ENCODE results near the gene CFAP74.

CFAP74 gene

GRCh38 chr1:2049718-2050431 lies 46.3 kb upstream of the CFAP74 start, which contains the start of gene PRKCZ (continued):
- TF ChIP-seq PRDM2 (tag by site-specific recombination; IDR thresholded peaks at IDR 0.05; ENCODE audit: borderline replicate concordance) (no peak), ZFP3 (tag by site-specific recombination; IDR thresholded peaks at IDR 0.05; ENCODE audit: low read depth) (no peak), BCL11A (tag by site-specific recombination; IDR thresholded peaks at IDR 0.05; ENCODE audit: low read depth) (0 out of 2 replicates have a peak, but pooled peaks have one; percentile 61), ZNF580 (tag by site-specific recombination; IDR thresholded peaks at IDR 0.05) (no peak), ZNF398 (tag by site-specific recombination; IDR thresholded peaks at IDR 0.05) (peak; percentile 60; the same call in 1 of the 2 replicates), ZNF777 (tag by site-specific recombination; IDR thresholded peaks at IDR 0.05; ENCODE audit: borderline replicate concordance) (peak; percentile 84), TRIM28 (IDR thresholded peaks at IDR 0.05; ENCODE audit: borderline replicate concordance, low read length) (no peak), GFI1B (tag by site-specific recombination; IDR thresholded peaks at IDR 0.05) (no peak), ZNF544 (tag by site-specific recombination; IDR thresholded peaks at IDR 0.05) (no peak), ZNF792 (tag by site-specific recombination; IDR thresholded peaks at IDR 0.05) (no peak), ZNF549 (tag by site-specific recombination; IDR thresholded peaks at IDR 0.05) (no peak), TSHZ1 (tag by site-specific recombination; IDR thresholded peaks at IDR 0.05; ENCODE audit: borderline replicate concordance) (no peak), ZNF335 (tag by site-specific recombination; conservative IDR thresholded peaks at IDR 0.05) (peak; percentile 84), ZNF645 (tag by site-specific recombination; IDR thresholded peaks at IDR 0.05) (no peak), ZNF24 (tag by site-specific recombination; IDR thresholded peaks at IDR 0.05) (peak; percentile 65; the same call in 1 of the 2 replicates), ZNF157 (tag by site-specific recombination; IDR thresholded peaks at IDR 0.05) (no peak), ZNF707 (tag by site-specific recombination; IDR thresholded peaks at IDR 0.05) (no peak), ZNF488 (tag by site-specific recombination; IDR thresholded peaks at IDR 0.05) (no peak), ZNF146 (tag by site-specific recombination; IDR thresholded peaks at IDR 0.05) (no peak), OSR2 (tag by site-specific recombination; IDR thresholded peaks at IDR 0.05) (no peak), ZNF530 (tag by site-specific recombination; IDR thresholded peaks at IDR 0.05; ENCODE audit: low read depth) (no peak), ZBTB17 (tag by site-specific recombination; IDR thresholded peaks at IDR 0.05) (peak; percentile 45; the same call in 1 of the 2 replicates), ZNF362 (tag by site-specific recombination; IDR thresholded peaks at IDR 0.05) (no peak), HOXC10 (CRISPR knock-in tag; IDR thresholded peaks at IDR 0.05) (no peak)
